H1 (cell line): ENCODE results near the gene RIC8A. TPM values are rescaled to one million over a fixed set of nuclear protein-coding genes. Genes with fewer than 3 reads are reported as not detected.

Experiments
- CTCF ChIA-PET: fragments of 300-600 bp; sonication (Branson Sonifier 250); formaldehyde crosslinking; loops from one replicate; lab custom pipeline; 2021; ENCODE audit not compliant: partially characterized antibody; lab: Charles Lee
- POLR2A ChIA-PET: fragments of 300-600 bp; sonication (Branson Sonifier 250); formaldehyde crosslinking; loops from one replicate; lab custom pipeline; 2021; ENCODE audit warnings: inconsistent platforms; ENCODE audit not compliant: partially characterized antibody; lab: Charles Lee
- DNase-seq, 2 experiments: peaks; one replicate each; pipeline versions ENCODE4 v3.0.0 to v3.0.0-alpha.2; 2010 to 2022; ENCODE audit warnings: low spot score in 2 of 2, low read depth in 1 of 2, mixed read lengths in 1 of 2
- FAIRE-seq: peaks from 2 replicates; lab custom pipeline; 2011; peaks lifted over from hg19 to GRCh38; lab: Jason Lieb, UNC
- H2AFZ ChIP-seq: 2 replicates; pipeline ENCODE4 v1.8.1; 2012; ENCODE audit warnings: low read length, inconsistent platforms
- H2AK5ac ChIP-seq: 2 replicates; pipeline ENCODE4 v1.6.1; 2013; ENCODE audit warnings: low read depth, low read length
- H2BK120ac ChIP-seq: replicated peaks from 2 replicates; pipeline ENCODE3; 2013; ENCODE audit warnings: low read depth, low read length, inconsistent platforms
- H2BK12ac ChIP-seq: 2 replicates; pipeline ENCODE4 v1.6.1; 2013; ENCODE audit warnings: low read depth, low read length
- H2BK15ac ChIP-seq: 2 replicates; pipeline ENCODE4 v1.6.1; 2013; ENCODE audit warnings: low read length
- H2BK20ac ChIP-seq: 2 replicates; pipeline ENCODE4 v1.6.1; 2013; ENCODE audit warnings: low read length
- H2BK5ac ChIP-seq: 2 replicates; pipeline ENCODE4 v1.6.1; 2013; ENCODE audit warnings: low read depth, low read length
- H3K14ac ChIP-seq: 2 replicates; pipeline ENCODE4 v1.6.1; 2013; ENCODE audit warnings: inconsistent platforms; ENCODE audit not compliant: insufficient read length
- H3K18ac ChIP-seq: 2 replicates; pipeline ENCODE4 v1.6.1; 2013; ENCODE audit warnings: low read length; ENCODE audit errors: extremely low read depth
- H3K23ac ChIP-seq: 2 replicates; pipeline ENCODE4 v1.6.1; 2013; ENCODE audit warnings: inconsistent platforms; ENCODE audit not compliant: insufficient read length
- H3K23me2 ChIP-seq: 2 replicates; pipeline ENCODE4 v1.6.1; 2013; ENCODE audit warnings: low read depth, low read length
- H3K27ac ChIP-seq: 2 replicates; pipeline ENCODE4 v1.6.1; 2011; ENCODE audit warnings: low read depth, low read length, inconsistent platforms
- H3K27me3 ChIP-seq, 4 experiments: replicated peaks in 1 of 4; 1 replicate in 1 of 4; 2 replicates in 3 of 4; pipeline versions ENCODE4 v1.6.1 to v1.8.1; 2011 to 2013; ENCODE audit warnings: low read length in 3 of 4, mild to moderate bottlenecking in 3 of 4, inconsistent platforms in 2 of 4, mixed read lengths in 2 of 4, moderate library complexity in 1 of 4; ENCODE audit not compliant: control insufficient read depth in 3 of 4, insufficient read depth in 3 of 4; ENCODE audit errors: extremely low read depth in 1 of 4
- H3K36me3 ChIP-seq, 4 experiments: 2 replicates each; pipeline versions ENCODE4 v1.6.1 to v1.8.1; 2011 to 2013; ENCODE audit warnings: mild to moderate bottlenecking in 4 of 4, low read length in 3 of 4, moderate library complexity in 2 of 4, control low read depth in 1 of 4, inconsistent platforms in 1 of 4; ENCODE audit not compliant: insufficient read depth in 4 of 4, control insufficient read depth in 2 of 4
- H3K4ac ChIP-seq: replicated peaks from 2 replicates; pipeline ENCODE3; 2013; ENCODE audit warnings: low read length, low read depth, mixed read lengths, inconsistent platforms; ENCODE audit not compliant: insufficient read length
- H3K4me1 ChIP-seq, 4 experiments: replicated peaks in 1 of 4; 1 replicate in 1 of 4; 2 replicates in 3 of 4; pipeline versions ENCODE4 v1.6.1 to v1.8.1; 2011 to 2013; ENCODE audit warnings: low read length in 3 of 4, inconsistent platforms in 2 of 4, mixed read lengths in 1 of 4; ENCODE audit not compliant: insufficient read depth in 4 of 4, control insufficient read depth in 3 of 4
- H3K4me2 ChIP-seq, 2 experiments: 2 replicates each; pipeline versions ENCODE4 v1.6.1 to v1.8.1; 2011 to 2013; ENCODE audit warnings: low read depth in 2 of 2, low read length in 2 of 2, control low read depth in 1 of 2, inconsistent platforms in 1 of 2, mild to moderate bottlenecking in 1 of 2; ENCODE audit not compliant: insufficient read depth in 1 of 2
- H3K4me3 ChIP-seq, 4 experiments: fragments of 200-600, 300-600 bp in 1 of 4; sonication (generic), shearing (Covaris generic), sonication (Bioruptor Twin) in 1 of 4; 2 replicates each; pipeline versions ENCODE4 v1.5.1 to v1.8.1; 2011 to 2016; ENCODE audit warnings: low read length in 4 of 4, low read depth in 3 of 4, control low read depth in 2 of 4, inconsistent platforms in 2 of 4, mild to moderate bottlenecking in 2 of 4, mixed read lengths in 1 of 4, moderate library complexity in 1 of 4; ENCODE audit not compliant: insufficient read depth in 2 of 4; ENCODE audit errors: extremely low read depth in 1 of 4
- H3K56ac ChIP-seq: replicated peaks from 2 replicates; pipeline ENCODE3; 2013; ENCODE audit warnings: low read depth, mild to moderate bottlenecking, mixed read lengths, low read length, inconsistent platforms; ENCODE audit not compliant: insufficient read length
- H3K79me1 ChIP-seq: 2 replicates; pipeline ENCODE4 v1.6.1; 2013; ENCODE audit warnings: low read depth, low read length, control low read depth
- H3K79me2 ChIP-seq, 2 experiments: 2 replicates each; pipeline versions ENCODE4 v1.6.1 to v1.8.1; 2012 to 2013; ENCODE audit warnings: low read length in 2 of 2, mild to moderate bottlenecking in 2 of 2, inconsistent platforms in 1 of 2; ENCODE audit not compliant: insufficient read depth in 2 of 2, control insufficient read depth in 1 of 2
- H3K9ac ChIP-seq, 4 experiments: replicated peaks in 1 of 4; 1 replicate in 1 of 4; 2 replicates in 3 of 4; pipeline versions ENCODE4 v1.6.1 to v1.8.1; 2011 to 2013; ENCODE audit warnings: low read depth in 3 of 4, low read length in 3 of 4, control low read depth in 2 of 4, mild to moderate bottlenecking in 2 of 4, moderate library complexity in 2 of 4, inconsistent platforms in 1 of 4; ENCODE audit errors: extremely low read depth in 1 of 4
- H3K9me3 ChIP-seq, 2 experiments: 2 replicates each; pipeline versions ENCODE4 v1.6.1 to v1.8.1; 2012 to 2013; ENCODE audit warnings: mild to moderate bottlenecking in 2 of 2, moderate library complexity in 2 of 2, control low read depth in 1 of 2, inconsistent platforms in 1 of 2, low read depth in 1 of 2, low read length in 1 of 2, mixed read lengths in 1 of 2; ENCODE audit not compliant: insufficient read depth in 2 of 2
- H4K20me1 ChIP-seq, 2 experiments: replicated peaks in 1 of 2; 2 replicates each; pipeline versions ENCODE3 to v1.8.1; 2011 to 2013; ENCODE audit warnings: inconsistent platforms in 2 of 2, low read length in 2 of 2, mild to moderate bottlenecking in 1 of 2; ENCODE audit not compliant: insufficient read depth in 2 of 2, control insufficient read depth in 1 of 2
- H4K5ac ChIP-seq: 2 replicates; pipeline ENCODE4 v1.6.1; 2013; ENCODE audit warnings: low read length, low read depth, mixed read lengths, inconsistent platforms; ENCODE audit not compliant: insufficient read length
- H4K8ac ChIP-seq: 2 replicates; pipeline ENCODE4 v1.8.0; 2013; ENCODE audit warnings: mild to moderate bottlenecking, moderate library complexity, low read length, inconsistent platforms; ENCODE audit not compliant: insufficient read depth; ENCODE audit errors: extremely low read depth
- H4K91ac ChIP-seq: replicated peaks from 2 replicates; pipeline ENCODE3; 2013; ENCODE audit warnings: low read length, mixed read lengths, inconsistent platforms; ENCODE audit not compliant: insufficient read length
- GTF2F1 ChIP-seq: IDR thresholded peaks from 2 replicates; pipeline ENCODE4 v1.6.1; 2012; ENCODE audit warnings: low read depth, low read length, improper control_type of control experiment, borderline replicate concordance
- WGBS, 2 experiments: shearing (Covaris generic) in 1 of 2; methylation state at CpG; one replicate each; pipeline versions ENCODE4 v1.1.6 to v1.1.7; 2013 to 2015; ENCODE audit warnings: low lambda C conversion rate in 2 of 2, mixed read lengths in 2 of 2, inconsistent platforms in 1 of 2, low coverage in 1 of 2, missing lambda C conversion rate in 1 of 2; ENCODE audit not compliant: insufficient replicate concordance in 2 of 2, insufficient coverage in 1 of 2, insufficient read length in 1 of 2; ENCODE audit errors: extremely low coverage in 1 of 2, missing lambda C conversion rate in 1 of 2; 5-methylcytosine and 5-hydroxymethylcytosine counted together
- polyA plus RNA-seq, 7 experiments: library from polyadenylated mRNA; depleted of rRNA in 3 of 7; stranded (reverse) in 5 of 7; unstranded in 2 of 7; fragments of >200 nt in 5 of 7; fragments of 200-250 nt in 2 of 7; gene quantifications; 1 replicate in 5 of 7; 2 replicates in 1 of 7; 4 replicates in 1 of 7; pipeline versions ENCODE4 v1.2.1 to v1.2.3, GENCODE V29; 2011 to 2013; ENCODE audit warnings: missing spikeins in 2 of 7, mixed read lengths in 2 of 7
- total RNA-seq: library from RNA; stranded (reverse); fragmentation: NEBNext Ultra II Directional; extraction: Animal tissue kit (Norgen Biotek cat#: 25700); gene quantifications from 2 replicates; pipeline ENCODE4 v1.2.1, GENCODE V29; 2021

RIC8A gene
- total and polyA plus RNA-seq, 2 of the 8 experiments (the other 6 are each of a cell fraction or from before 2014, with no cell fraction given), result 67.0 to 105 TPM

- peaks cover 0 to 19% of the 10 kb centered on the region in 2 experiments for H4K20me1 ChIP-seq
- H2BK15ac ChIP-seq, result no peak overlapping the region
- H3K4ac ChIP-seq, result no peak overlapping the region
- H3K18ac ChIP-seq, result no peak overlapping the region
- H3K9me3 ChIP-seq, result no peaks in the 10 kb centered on the region
- TF ChIP-seq GTF2F1, result no peak
- TF ChIP-seq, all 59 proteins: peak for 0
- Histone ChIP-seq H3K4me1 (peaks cover 0 to 23% (median 9%) of the 10 kb centered on the region in 4 experiments; a peak in 5 of 7 replicates), H4K5ac (no peak overlapping the region), H2BK120ac (no peak overlapping the region), H3K14ac (no peak overlapping the region), H3K4me3 (no peak overlapping the region), H2AK5ac (no peak overlapping the region), H3K23me2 (peaks cover 22% of the 10 kb centered on the region), H4K91ac (no peak overlapping the region), H4K8ac (no peak overlapping the region), H2AFZ (no peak overlapping the region), H3K27me3 (no peaks in the 10 kb centered on the region), H2BK20ac (no peak overlapping the region), H3K56ac (no peak overlapping the region), H3K27ac (no peak overlapping the region), H2BK12ac (no peak overlapping the region), H2BK5ac (no peak overlapping the region), H3K79me1 (peaks cover 11% of the 10 kb centered on the region), H3K4me2 (peak overlapping the region in 1 of 2 experiments; percentile 97; a peak in 2 of 4 replicates), H3K36me3 (peaks cover 32 to 53% (median 43%) of the 10 kb centered on the region in 4 experiments), H3K23ac (no peak overlapping the region), H3K79me2 (peaks cover 0 to 31% of the 10 kb centered on the region in 2 experiments; a peak in 3 of 4 replicates), H3K9ac (no peak overlapping the region; a peak in 2 of 7 replicates)
- DNase-seq (no peak), FAIRE-seq (no peak)
- POLR2A ChIA-PET, result interaction anchor here (1.2 to 2.3 kb wide), 4 partner anchors 8 to 20 kb away, joined by 4 to 9 read pairs (median 6); no protein-coding TSS in a partner anchor
- 88% methylated on average over 9 of the region's 9 CpGs; no CpG with 5 or more reads in 1 of the 2 experiments for WGBS, 2 experiments
- CTCF ChIA-PET, result interaction anchor here (0.6 to 0.9 kb wide), 3 partner anchors 53 to 276 kb away, joined by 3 read pairs; no protein-coding TSS in a partner anchor
Observed at GRCh38 chr11:210122-210802, 2.8 kb downstream of the RIC8A start.
